K562 (cell line): Measurements from ENCODE around the gene CDC42EP1. TPM values are rescaled to one million over a fixed set of nuclear protein-coding genes. Genes with fewer than 3 reads are reported as not detected.

ENCODE experiments used
- ATAC-seq: fragments of 200-7000 bp; cut with Tn5 transposase; 3 replicates; pipeline ENCODE4 v1.9.1; 2020; ENCODE audit warnings: moderate library complexity
- BruUV-seq: library from RNA; stranded (reverse); fragments of 400-500 nt; replicated peaks from 2 replicates; lab custom pipeline; 2021; lab: Mats Ljungman, UMichigan
- CTCF ChIA-PET: fragments of 300-600 bp; formaldehyde crosslinking; extraction: SDS; loops from one replicate; lab custom pipeline; 2021; ENCODE audit warnings: low intra/inter-chr PET ratio; lab: Yijun Ruan, JAX
- POLR2A ChIA-PET: fragments of 300-600, 350-650 bp; sonication (Branson Sonifier 250); formaldehyde crosslinking; extraction: SDS; loops from one replicate; lab custom pipeline; 2021; ENCODE audit warnings: antibody characterized with exemption, inconsistent platforms; lab: Yijun Ruan, JAX
- DNase-seq, 4 experiments: peaks; one replicate each; pipeline versions ENCODE4 v3.0.0 to v3.0.0-alpha.2; 2011 to 2018; ENCODE audit warnings: low spot score in 3 of 4, mixed read lengths in 3 of 4; ENCODE audit errors: extremely low read depth in 1 of 4
- FAIRE-seq: peaks from 2 replicates; lab custom pipeline; 2011; peaks lifted over from hg19 to GRCh38; lab: Jason Lieb, UNC
- H2AFZ ChIP-seq: 2 replicates; pipeline ENCODE4 v1.6.0; 2011; ENCODE audit warnings: low read depth, low read length, control low read depth, inconsistent platforms
- H3K27ac ChIP-seq: fragments of 200-600 bp; 3 replicates; pipeline ENCODE4 v1.8.0; 2011; ENCODE audit warnings: low read depth, mild to moderate bottlenecking, control low read depth, inconsistent platforms, low read length, moderate library complexity, mixed read lengths; ENCODE audit errors: extremely low read depth
- H3K27me3 ChIP-seq, 2 experiments: fragments of 300-600 bp in 1 of 2; 2 replicates in 1 of 2; 3 replicates in 1 of 2; pipeline versions ENCODE4 v1.6.0 to v1.8.0; 2011; ENCODE audit warnings: inconsistent platforms in 2 of 2, low read length in 2 of 2, mild to moderate bottlenecking in 1 of 2, mixed read lengths in 1 of 2, moderate library complexity in 1 of 2; ENCODE audit not compliant: control insufficient read depth in 2 of 2, insufficient read depth in 2 of 2
- H3K36me3 ChIP-seq: fragments of 300-600 bp; 3 replicates; pipeline ENCODE4 v1.8.0; 2011; ENCODE audit warnings: mild to moderate bottlenecking, low read length, inconsistent platforms; ENCODE audit not compliant: control insufficient read depth, insufficient read depth
- H3K4me1 ChIP-seq, 2 experiments: fragments of 200-600 bp in 1 of 2; replicated peaks in 1 of 2; 2 replicates in 1 of 2; 3 replicates in 1 of 2; pipeline versions ENCODE4 v1.5.1 to v1.8.0; 2011; ENCODE audit warnings: inconsistent platforms in 2 of 2, low read length in 2 of 2, mild to moderate bottlenecking in 1 of 2, mixed read lengths in 1 of 2, moderate library complexity in 1 of 2; ENCODE audit not compliant: control insufficient read depth in 2 of 2, insufficient read depth in 2 of 2
- H3K4me2 ChIP-seq: 2 replicates; pipeline ENCODE4 v1.6.1; 2011; ENCODE audit warnings: low read length, control low read depth, inconsistent platforms, mixed read lengths; ENCODE audit not compliant: insufficient read depth
- H3K4me3 ChIP-seq: fragments of 200-600 bp; sonication (generic), shearing (Covaris generic); 2 replicates; pipeline ENCODE4 v1.5.1; 2016; ENCODE audit warnings: control low read depth, inconsistent platforms
- H3K79me2 ChIP-seq: fragments of 200-600 bp; 3 replicates; pipeline ENCODE4 v1.8.0; 2011; ENCODE audit warnings: low read length, inconsistent platforms; ENCODE audit not compliant: control insufficient read depth, insufficient read depth
- H3K9ac ChIP-seq, 2 experiments: 2 replicates each; pipeline versions ENCODE4 v1.6.0 to v1.6.1; 2011; ENCODE audit warnings: low read depth in 2 of 2, low read length in 2 of 2, control low read depth in 1 of 2, inconsistent platforms in 1 of 2, mild to moderate bottlenecking in 1 of 2, mixed read lengths in 1 of 2; ENCODE audit not compliant: insufficient read depth in 1 of 2
- H3K9me1 ChIP-seq: one replicate; pipeline ENCODE4 v1.6.0; 2011; ENCODE audit warnings: inconsistent platforms, mild to moderate bottlenecking, low read length, moderate library complexity; ENCODE audit not compliant: control insufficient read depth, insufficient read depth
- H3K9me3 ChIP-seq: replicated peaks from 2 replicates; pipeline ENCODE4 v1.5.1; 2011; ENCODE audit warnings: low read depth, low read length, inconsistent platforms; ENCODE audit not compliant: control insufficient read depth, insufficient read depth
- H4K20me1 ChIP-seq: replicated peaks from 2 replicates; pipeline ENCODE4 v1.6.1; 2011; ENCODE audit warnings: low read length, inconsistent platforms, mixed read lengths; ENCODE audit not compliant: control insufficient read depth, insufficient read depth
- ATF1 ChIP-seq, 2 experiments: fragments of 450-650 bp in 1 of 2; IDR thresholded peaks; 2 replicates each; pipeline ENCODE4 v1.6.1; 2016; ENCODE audit warnings: missing compliant biosample characterization in 1 of 2, missing genetic modification characterization in 1 of 2
- BHLHE40 ChIP-seq: IDR thresholded peaks from 2 replicates; pipeline ENCODE4 v1.6.1; 2011; ENCODE audit warnings: low read length, improper control_type of control experiment
- CXXC5 ChIP-seq: fragments of 250-450 bp; sonication (Bioruptor Pico); IDR thresholded peaks from 2 replicates; pipeline ENCODE4 v1.8.0; 2022; ENCODE audit warnings: inconsistent platforms, mild to moderate bottlenecking, moderate library complexity
- E2F6 ChIP-seq, 2 experiments: IDR thresholded peaks; 2 replicates each; pipeline ENCODE4 v1.6.1; 2011; ENCODE audit warnings: borderline replicate concordance in 1 of 2, control low read depth in 1 of 2, low read depth in 1 of 2, low read length in 1 of 2, mild to moderate bottlenecking in 1 of 2, mixed read lengths in 1 of 2, moderate library complexity in 1 of 2; ENCODE audit not compliant: insufficient read depth in 1 of 2, insufficient read length in 1 of 2, poor library complexity in 1 of 2, severe bottlenecking in 1 of 2; ENCODE audit errors: extremely low read depth in 1 of 2
- HNRNPL ChIP-seq: fragments of 200-400 bp; formaldehyde crosslinking; IDR thresholded peaks from 2 replicates; pipeline ENCODE4 v1.6.1; 2017; ENCODE audit warnings: low read depth, mild to moderate bottlenecking, low read length
- HNRNPLL ChIP-seq: fragments of 200-400 bp; formaldehyde crosslinking; IDR thresholded peaks from 2 replicates; pipeline ENCODE4 v1.6.1; 2017; ENCODE audit warnings: low read length, low read depth, mild to moderate bottlenecking; ENCODE audit not compliant: poor library complexity, severe bottlenecking
- KDM1A ChIP-seq, 2 experiments: fragments of 450-650 bp; IDR thresholded peaks; 2 replicates each; pipeline ENCODE4 v1.6.1; 2016; ENCODE audit warnings: mild to moderate bottlenecking in 2 of 2
- MIER1 ChIP-seq: fragments of 450-650 bp; IDR thresholded peaks from 2 replicates; pipeline ENCODE4 v1.6.1; 2016; ENCODE audit warnings: antibody characterized with exemption, mild to moderate bottlenecking, low read depth
- PYGO2 ChIP-seq: fragments of 450-650 bp; IDR thresholded peaks from 2 replicates; pipeline ENCODE4 v1.6.1; 2016; ENCODE audit warnings: mild to moderate bottlenecking, missing genetic modification characterization, moderate library complexity, missing compliant biosample characterization
- SIX5 ChIP-seq, 2 experiments: IDR thresholded peaks; 2 replicates each; pipeline ENCODE4 v1.6.1; 2011; ENCODE audit warnings: low read length in 2 of 2, borderline replicate concordance in 1 of 2, low read depth in 1 of 2, mild to moderate bottlenecking in 1 of 2, moderate library complexity in 1 of 2; ENCODE audit not compliant: insufficient read depth in 1 of 2
- SMAD2 ChIP-seq: fragments of 150-350 bp; IDR thresholded peaks from 2 replicates; pipeline ENCODE4 v1.6.1; 2014; ENCODE audit warnings: low read depth, mild to moderate bottlenecking, low read length
- TCF7 ChIP-seq: sonication (generic); IDR thresholded peaks from 2 replicates; pipeline ENCODE4 v1.6.1; 2016; ENCODE audit warnings: antibody characterized with exemption, borderline replicate concordance
- XRCC3 ChIP-seq: fragments of 450-650 bp; IDR thresholded peaks from 2 replicates; pipeline ENCODE4 v1.6.1; 2017; ENCODE audit warnings: mild to moderate bottlenecking, moderate library complexity
- ZBTB7A ChIP-seq: IDR thresholded peaks from 2 replicates; pipeline ENCODE4 v1.6.1; 2011; ENCODE audit warnings: low read depth, mild to moderate bottlenecking, low read length, moderate library complexity, borderline replicate concordance; ENCODE audit not compliant: control insufficient read depth
- ZNF165 ChIP-seq: fragments of 250-450 bp; sonication (Bioruptor Pico); IDR thresholded peaks from 2 replicates; pipeline ENCODE4 v1.4.0; 2020; ENCODE audit warnings: borderline replicate concordance
- ZNF436 ChIP-seq: fragments of 250-450, 450-650 bp; sonication (Bioruptor Pico); formaldehyde crosslinking; IDR thresholded peaks from 2 replicates; pipeline ENCODE4 v1.7.0; 2020; ENCODE audit warnings: mild to moderate bottlenecking
- ZNF507 ChIP-seq: conservative IDR thresholded peaks from 2 replicates; pipeline ENCODE4 v1.6.1; 2017; ENCODE audit warnings: missing genetic modification characterization, missing compliant biosample characterization
- ZNF830 ChIP-seq: fragments of 250-450 bp; sonication (Bioruptor Pico); IDR thresholded peaks from 2 replicates; pipeline ENCODE4 v1.5.0; 2021; ENCODE audit warnings: mild to moderate bottlenecking
- WGBS: fragments of 100-300 bp; shearing (Covaris generic); methylation state at CpG from one replicate; pipeline ENCODE4 v1.1.6; 2016; ENCODE audit warnings: low coverage, mixed read lengths; ENCODE audit not compliant: insufficient coverage; ENCODE audit errors: missing lambda C conversion rate; 5-methylcytosine and 5-hydroxymethylcytosine counted together
- in situ Hi-C: fragments of 300-500 bp; cut with MboI; formaldehyde crosslinking; loops from 4 replicates; pipeline ENCODE4 v1.15.0; 2018; ENCODE audit warnings: inconsistent platforms, mixed read lengths
- intact Hi-C: fragments of 100-400 bp; cut with micrococcal nuclease; formaldehyde crosslinking; loops from 2 replicates; pipeline ENCODE4 v1.14.2; 2022
- polyA plus RNA-seq, 8 experiments: library from polyadenylated mRNA; depleted of rRNA in 4 of 8; stranded (reverse) in 5 of 8; unstranded in 3 of 8; fragments of >200 nt; fragmentation: Nextera tagmentation in 2 of 8; fragmentation: Illumina TruSeq in 1 of 8; extraction: Ambion mirVana in 2 of 8; extraction: Trizol in 1 of 8; gene quantifications; 2 replicates each; pipeline versions ENCODE4 v1.2.1 to v1.2.3, GENCODE V29; 2011 to 2014; ENCODE audit warnings: inconsistent platforms in 1 of 8, missing spikeins in 1 of 8
- total RNA-seq, 7 experiments: library from RNA; depleted of rRNA in 6 of 7; stranded (reverse); fragments of >200 nt in 6 of 7; fragmentation: Illumina TruSeq in 2 of 7; extraction: Trizol in 2 of 7; gene quantifications; 2 replicates each; pipeline versions ENCODE4 v1.2.1 to v1.2.3, GENCODE V29; 2011 to 2021; ENCODE audit warnings: low replicate concordance in 1 of 7
- TF ChIP-seq, protein P1 (sequence below): fragments of 450-650 bp; formaldehyde crosslinking; IDR thresholded peaks from 2 replicates; pipeline ENCODE4 v1.4.0; 2020; ENCODE audit warnings: mild to moderate bottlenecking, moderate library complexity

The CDC42EP1 gene
- total and polyA plus RNA-seq, 9 of the 15 experiments (the other 6 are each of a cell fraction or from before 2014, with no cell fraction given) = 0.67 to 70.2 (median 7.3) TPM

DNA sequence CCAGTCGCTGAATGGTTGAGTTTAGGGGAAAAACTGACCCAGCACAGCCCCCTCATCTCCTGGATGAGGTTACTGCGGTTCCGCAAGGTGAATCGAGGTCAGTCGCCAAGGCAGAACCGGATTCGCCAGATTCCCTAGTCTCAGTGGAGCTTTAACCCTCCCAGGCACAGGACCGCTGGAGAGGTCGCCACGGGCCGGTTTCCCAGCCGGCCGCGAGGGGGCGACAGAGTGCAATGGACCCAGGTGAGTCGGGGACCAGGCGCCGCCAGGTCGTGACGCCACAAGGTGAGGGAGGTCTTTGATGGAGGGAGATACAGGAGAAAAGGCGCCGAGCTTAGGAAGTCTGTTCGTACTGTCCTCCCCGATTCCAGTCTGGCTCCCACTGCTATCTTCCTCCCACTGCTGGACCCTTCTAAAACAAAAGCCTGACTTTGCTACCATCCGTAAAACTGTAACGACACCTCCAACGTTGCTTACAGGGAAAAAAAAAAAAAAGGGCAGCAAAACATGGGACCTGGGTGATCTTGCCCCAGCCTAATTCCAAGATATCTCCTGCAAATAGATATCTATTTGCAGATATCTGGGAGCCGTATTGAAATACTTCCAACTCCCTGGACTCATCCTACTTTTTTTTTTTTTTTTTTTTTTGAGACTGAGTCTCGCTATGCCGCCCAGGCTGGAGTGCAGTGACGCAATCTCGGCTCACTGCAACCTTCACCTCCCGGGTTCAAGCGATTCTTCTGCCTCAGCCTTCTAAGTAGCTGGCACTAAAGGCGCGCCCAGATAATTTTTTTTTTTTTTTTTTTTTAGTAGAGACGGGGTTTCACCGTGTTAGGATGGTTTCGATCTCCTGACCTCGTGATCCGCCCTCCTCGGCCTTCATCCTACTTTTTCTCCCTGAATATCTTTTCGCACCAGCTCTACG, 47.0 kb downstream of the CDC42EP1 start:
- no peaks in the 10 kb centered on the region for H3K9me3 ChIP-seq
- BruUV-seq = no TSS peak
- H3K4me2 ChIP-seq = peak overlapping the region; percentile 84
- H3K36me3 ChIP-seq = peaks cover 9% of the 10 kb centered on the region; the same call in 1 of the 3 replicates
- peak overlapping the region; percentile 26; the same call in 1 of the 2 replicates for H3K4me3 ChIP-seq
- intact Hi-C loops (no loop called here), in situ Hi-C loops (no loop called here)
- peaks cover 31% of the 10 kb centered on the region for H3K79me2 ChIP-seq
- H3K27me3 ChIP-seq = no peaks in the 10 kb centered on the region
- no peak overlapping the region for H3K27ac ChIP-seq
- CTCF ChIA-PET = interaction anchor here (0.7 to 1.2 kb wide), 2 partner anchors 63 to 69 kb away, joined by 3 to 4 read pairs; no protein-coding TSS in a partner anchor
- POLR2A ChIA-PET = interaction anchor here (0.5 to 2.1 kb wide), 11 partner anchors 12 to 212 kb away, joined by 3 to 5 read pairs (median 3); partner anchors contain the start of gene PDXP
- H3K9me1 ChIP-seq = peaks cover 3% of the 10 kb centered on the region
- DNase-seq (peak; percentile 74 to 87 (median 76)), FAIRE-seq (peak; percentile 71), ATAC-seq (peak; percentile 53)
- peaks cover 12 to 22% of the 10 kb centered on the region in 2 experiments; a peak in 4 of 5 replicates for H3K4me1 ChIP-seq
- H2AFZ ChIP-seq = peak overlapping the region; percentile 84
- no peaks in the 10 kb centered on the region for H4K20me1 ChIP-seq
- WGBS = 5% methylated on average over 15 of the region's 44 CpGs
- H3K9ac ChIP-seq = peak overlapping the region in 1 of 2 experiments; percentile 26; a peak in 1 of 4 replicates
- TF ChIP-seq XRCC3 (no peak), ZNF165 (CRISPR knock-in tag) (no peak), ZNF507 (tag) (no peak), ATF1 (CRISPR knock-in tag; IDR thresholded peaks at IDR 0.05) (no peak), ATF1 (tag; IDR thresholded peaks at IDR 0.05) (peak; percentile 83), PYGO2 (tag) (no peak), KDM1A (IDR thresholded peaks at IDR 0.05) (peak in 1 of 2 experiments; percentile 31; a peak in 1 of 4 replicates), ZNF436 (CRISPR knock-in tag) (no peak), TCF7 (no peak), HNRNPLL (no peak), BHLHE40 (no peak), ZBTB7A (peak; percentile 54; the same call in 1 of the 2 replicates), SIX5 (IDR thresholded peaks at IDR 0.05; ENCODE audit: borderline replicate concordance in 1 of 2, insufficient read depth in 1 of 2, low read depth in 1 of 2, low read length in 2 of 2) (no peak), HNRNPL (no peak), CXXC5 (CRISPR knock-in tag) (peak; percentile 35; the same call in 1 of the 2 replicates), MIER1 (no peak), E2F6 (IDR thresholded peaks at IDR 0.05; ENCODE audit: borderline replicate concordance in 1 of 2, extremely low read depth in 1 of 2, insufficient read depth in 1 of 2, insufficient read length in 1 of 2, low read depth in 1 of 2, low read length in 1 of 2, poor library complexity in 1 of 2, severe bottlenecking in 1 of 2) (peak in 1 of 2 experiments; percentile 60), SMAD2 (no peak), ZNF830 (CRISPR knock-in tag) (no peak)
- TF ChIP-seq, protein P1, sequence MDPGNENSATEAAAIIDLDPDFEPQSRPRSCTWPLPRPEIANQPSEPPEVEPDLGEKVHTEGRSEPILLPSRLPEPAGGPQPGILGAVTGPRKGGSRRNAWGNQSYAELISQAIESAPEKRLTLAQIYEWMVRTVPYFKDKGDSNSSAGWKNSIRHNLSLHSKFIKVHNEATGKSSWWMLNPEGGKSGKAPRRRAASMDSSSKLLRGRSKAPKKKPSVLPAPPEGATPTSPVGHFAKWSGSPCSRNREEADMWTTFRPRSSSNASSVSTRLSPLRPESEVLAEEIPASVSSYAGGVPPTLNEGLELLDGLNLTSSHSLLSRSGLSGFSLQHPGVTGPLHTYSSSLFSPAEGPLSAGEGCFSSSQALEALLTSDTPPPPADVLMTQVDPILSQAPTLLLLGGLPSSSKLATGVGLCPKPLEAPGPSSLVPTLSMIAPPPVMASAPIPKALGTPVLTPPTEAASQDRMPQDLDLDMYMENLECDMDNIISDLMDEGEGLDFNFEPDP (CRISPR knock-in tag) = no peak
